Keratinocyte (primary cell): Measurements from ENCODE around the gene XRCC1. TPM values are rescaled to one million over a fixed set of nuclear protein-coding genes. Genes with fewer than 3 reads are reported as not detected.

Experiments used
- DNase-seq: peaks from one replicate; pipeline ENCODE4 v3.0.0-alpha.2; 2011; ENCODE audit warnings: low read depth, missing footprints, low spot score
- FAIRE-seq: peaks from 2 replicates; lab custom pipeline; 2011; peaks lifted over from hg19 to GRCh38; lab: Jason Lieb, UNC
- H2AFZ ChIP-seq: 2 replicates; pipeline ENCODE4 v1.6.0; 2012; ENCODE audit warnings: low read length, control low read depth, inconsistent platforms; ENCODE audit not compliant: control insufficient read depth
- H3K27ac ChIP-seq: 2 replicates; pipeline ENCODE4 v1.5.1; 2011; ENCODE audit warnings: low read length; ENCODE audit not compliant: control insufficient read depth, insufficient read depth
- H3K27me3 ChIP-seq: 3 replicates; pipeline ENCODE4 v1.6.0; 2011; ENCODE audit warnings: low read length; ENCODE audit not compliant: control insufficient read depth, insufficient read depth; ENCODE audit errors: extremely low read depth
- H3K36me3 ChIP-seq, 2 experiments: 2 replicates in 1 of 2; 3 replicates in 1 of 2; pipeline ENCODE4 v1.5.1; 2011; ENCODE audit warnings: low read length in 2 of 2, mild to moderate bottlenecking in 1 of 2; ENCODE audit not compliant: control insufficient read depth in 2 of 2, insufficient read depth in 2 of 2; ENCODE audit errors: extremely low read depth in 1 of 2
- H3K4me1 ChIP-seq: 3 replicates; pipeline ENCODE4 v1.5.1; 2011; ENCODE audit warnings: low read length; ENCODE audit not compliant: control insufficient read depth, insufficient read depth; ENCODE audit errors: extremely low read depth
- H3K4me2 ChIP-seq: 3 replicates; pipeline ENCODE4 v1.6.0; 2011; ENCODE audit warnings: low read depth, low read length; ENCODE audit not compliant: control insufficient read depth, insufficient read depth; ENCODE audit errors: extremely low read depth
- H3K4me3 ChIP-seq, 3 experiments: fragments of 200-600 bp in 1 of 3; sonication (generic) in 1 of 3; 2 replicates in 2 of 3; 3 replicates in 1 of 3; pipeline ENCODE4 v1.5.1; 2011 to 2016; ENCODE audit warnings: low read length in 3 of 3, mild to moderate bottlenecking in 3 of 3, control low read depth in 2 of 3, inconsistent platforms in 1 of 3, low read depth in 1 of 3, mixed read lengths in 1 of 3, mixed run types in 1 of 3, moderate library complexity in 1 of 3; ENCODE audit not compliant: control insufficient read depth in 2 of 3, insufficient read depth in 2 of 3; ENCODE audit errors: extremely low read depth in 1 of 3
- H3K79me2 ChIP-seq: 2 replicates; pipeline ENCODE4 v1.6.0; 2012; ENCODE audit warnings: low read length; ENCODE audit not compliant: control insufficient read depth, insufficient read depth
- H3K9ac ChIP-seq: 3 replicates; pipeline ENCODE4 v1.6.0; 2011; ENCODE audit warnings: low read length; ENCODE audit not compliant: control insufficient read depth, insufficient read depth; ENCODE audit errors: extremely low read depth
- H3K9me1 ChIP-seq: 3 replicates; pipeline ENCODE4 v1.6.0; 2011; ENCODE audit warnings: low read length; ENCODE audit not compliant: control insufficient read depth, insufficient read depth; ENCODE audit errors: extremely low read depth
- H3K9me3 ChIP-seq: 2 replicates; pipeline ENCODE4 v1.5.1; 2012; ENCODE audit warnings: low read depth, low read length; ENCODE audit not compliant: control insufficient read depth
- H4K20me1 ChIP-seq: 3 replicates; pipeline ENCODE4 v1.6.0; 2011; ENCODE audit warnings: low read length; ENCODE audit not compliant: control insufficient read depth, insufficient read depth; ENCODE audit errors: extremely low read depth
- CTCF ChIP-seq, 3 experiments: IDR thresholded peaks in 1 of 3; conservative IDR thresholded peaks in 1 of 3; optimal IDR thresholded peaks in 1 of 3; 2 replicates in 2 of 3; 3 replicates in 1 of 3; pipeline versions ENCODE3 to v1.5.1; 2011; ENCODE audit warnings: low read length in 3 of 3, mild to moderate bottlenecking in 3 of 3, moderate library complexity in 2 of 3, control low read depth in 1 of 3, inconsistent platforms in 1 of 3; ENCODE audit not compliant: insufficient read depth in 2 of 3; ENCODE audit errors: extremely low read depth in 1 of 3
- EZH2 ChIP-seq: IDR thresholded peaks from one replicate; pipeline ENCODE4 v1.6.1; 2012; ENCODE audit warnings: inconsistent platforms, mild to moderate bottlenecking, low read length, moderate library complexity
- dilution Hi-C: fragments of 300-500 bp; cut with MboI; formaldehyde crosslinking; loops from one replicate; pipeline ENCODE4 v1.7.0; 2020; ENCODE audit warnings: low sequenced_read_pairs; ENCODE audit not compliant: extremely low pct_ligation_motif_present
- polyA plus RNA-seq, 5 experiments: library from polyadenylated mRNA; depleted of rRNA in 3 of 5; stranded (reverse) in 3 of 5; stranded (forward) in 1 of 5; unstranded in 1 of 5; fragments of >200 nt; gene quantifications; 1 replicate in 1 of 5; 2 replicates in 3 of 5; 3 replicates in 1 of 5; pipeline versions ENCODE4 v1.2.1 to v1.2.3, GENCODE V29; 2011 to 2012; ENCODE audit warnings: missing spikeins in 2 of 5, low read depth in 1 of 5, low replicate concordance in 1 of 5

XRCC1 gene
- polyA plus RNA-seq, 1 donor (not counting 4 experiments of a cell fraction or from before 2014, with no cell fraction given) = 16.3 TPM

- no peak for FAIRE-seq
- H3K36me3 ChIP-seq = peaks cover 0 to 6% of the 10 kb centered on the region in 2 experiments
- dilution Hi-C loops = no loop called here
- no peak overlapping the region for H3K4me2 ChIP-seq
- TF ChIP-seq EZH2 (no peak), CTCF (optimal IDR thresholded peaks at IDR 0.05 in 1 of 3, IDR thresholded peaks at IDR 0.05 in 1 of 3, conservative IDR thresholded peaks at IDR 0.05 in 1 of 3; ENCODE audit: extremely low read depth in 1 of 3, insufficient read depth in 2 of 3, low read length in 3 of 3) (no peak)
- H2AFZ ChIP-seq = no peak overlapping the region
- H3K9me1 ChIP-seq = no peaks in the 10 kb centered on the region
- H4K20me1 ChIP-seq = no peaks in the 10 kb centered on the region
- DNase-seq = no peak
- H3K4me3 ChIP-seq = no peak overlapping the region
- no peaks in the 10 kb centered on the region for H3K27me3 ChIP-seq
- no peak overlapping the region for H3K9ac ChIP-seq
- H3K27ac ChIP-seq = no peak overlapping the region
- H3K79me2 ChIP-seq = no peaks in the 10 kb centered on the region
- no peaks in the 10 kb centered on the region for H3K4me1 ChIP-seq
- H3K9me3 ChIP-seq = no peaks in the 10 kb centered on the region
Observed at GRCh38 chr19:43582495-43582894, 7.2 kb upstream of the XRCC1 start.

GRCh38 chr19:43581467-43581866 lies 6.1 kb upstream of the XRCC1 start:
- Histone ChIP-seq H3K9me3 (no peaks in the 10 kb centered on the region), H4K20me1 (no peaks in the 10 kb centered on the region), H3K9ac (no peak overlapping the region), H3K27me3 (no peaks in the 10 kb centered on the region), H3K36me3 (peaks cover 0 to 4% of the 10 kb centered on the region in 2 experiments), H3K4me2 (no peak overlapping the region), H3K9me1 (no peaks in the 10 kb centered on the region), H3K4me3 (no peak overlapping the region), H3K4me1 (peaks cover 7% of the 10 kb centered on the region), H2AFZ (no peak overlapping the region), H3K79me2 (no peaks in the 10 kb centered on the region), H3K27ac (no peak overlapping the region)
- dilution Hi-C loops = no loop called here
- DNase-seq (no peak), FAIRE-seq (no peak)
- TF ChIP-seq CTCF (optimal IDR thresholded peaks at IDR 0.05 in 1 of 3, IDR thresholded peaks at IDR 0.05 in 1 of 3, conservative IDR thresholded peaks at IDR 0.05 in 1 of 3; ENCODE audit: extremely low read depth in 1 of 3, insufficient read depth in 2 of 3, low read length in 3 of 3) (no peak), EZH2 (no peak)
